GM12874 (cell line): ENCODE results near the gene CERS6.

Source experiments
- CTCF ChIP-seq: IDR thresholded peaks from 2 replicates; pipeline ENCODE4 v1.5.1; 2011; ENCODE audit warnings: low read depth, mild to moderate bottlenecking, control low read depth, low read length, moderate library complexity; ENCODE audit not compliant: insufficient read depth

The CERS6 gene

GRCh38 chr2:168731002-168731401 lies 274.9 kb downstream of the CERS6 start:
- TF ChIP-seq CTCF = no peak

- no peak for TF ChIP-seq CTCF
Observed at GRCh38 chr2:168731616-168732015, 275.5 kb downstream of the CERS6 start.

- no peak for TF ChIP-seq CTCF
Observed at GRCh38 chr2:168732100-168732499, 276.0 kb downstream of the CERS6 start.

- TF ChIP-seq CTCF = no peak
Observed at GRCh38 chr2:168732506-168732905, 276.4 kb downstream of the CERS6 start.

- no peak for TF ChIP-seq CTCF
Observed at GRCh38 chr2:168734199-168734760, 278.2 kb downstream of the CERS6 start.

GRCh38 chr2:168736649-168737445 lies 280.8 kb downstream of the CERS6 start:
- TF ChIP-seq CTCF = no peak

- no peak for TF ChIP-seq CTCF
Observed at GRCh38 chr2:168738062-168738461, 282.0 kb downstream of the CERS6 start.
